ENCODE data around the gene TMEM131. TPM values are rescaled to one million over a fixed set of nuclear protein-coding genes. Genes with fewer than 3 reads are reported as not detected.

Gene TMEM131
- total RNA-seq, 8 experiments from 2014 or later: 13.3 to 54.6 (median 20.2) TPM

- no peak for ATAC-seq (replicated peaks in 6 of 8)
- in situ Hi-C loops (cut with MboI; ENCODE audit: low pct_unique_long_range_greater_than_20kb in 2 of 9, low sequenced_read_pairs in 9 of 9, unreplicated experiment in 9 of 9): no loop called here
- Histone ChIP-seq H3K27ac (no peak overlapping the region), H3K4me3 (no peak overlapping the region), H3K4me1 (replicated peaks in 1 of 2) (no peaks in the 10 kb centered on the region)
- 55 to 100% (median 96%) methylated on average over 2 to 5 of the region's 5 CpGs for WGBS, 10 experiments
Measured at GRCh38 chr2:97981961-97982360, 13.8 kb downstream of the TMEM131 start.

DNA sequence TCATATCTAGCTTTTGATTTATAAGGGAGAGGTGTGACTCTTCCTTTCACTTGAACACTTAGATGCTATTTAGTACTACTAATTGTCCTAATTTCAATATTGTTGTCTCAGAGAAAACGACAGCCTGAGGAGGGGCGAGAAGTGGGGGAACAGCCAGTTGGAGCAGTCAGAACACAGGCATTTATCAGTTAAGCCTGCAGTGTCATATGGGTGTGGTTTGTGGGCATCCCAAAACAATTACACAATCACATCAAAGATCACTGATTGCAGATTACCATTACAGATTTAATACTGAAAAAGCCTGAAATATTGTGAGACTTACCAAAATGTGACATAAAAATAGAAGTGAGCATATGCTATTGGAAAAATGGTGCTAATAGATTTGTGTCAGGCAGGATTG, 15.8 kb downstream of the TMEM131 start:
- WGBS, 10 experiments: 90 to 100% (median 94%) methylated on average over 2 of the region's 2 CpGs; no CpG with 5 or more reads in 4 of the 10 experiments
- peak in 2 of 8 experiments; percentile 19 to 30 for ATAC-seq (replicated peaks in 6 of 8)
- Histone ChIP-seq H3K27ac (no peak overlapping the region), H3K4me3 (no peak overlapping the region), H3K4me1 (replicated peaks in 1 of 2) (no peaks in the 10 kb centered on the region)
- in situ Hi-C loops (cut with MboI; ENCODE audit: low pct_unique_long_range_greater_than_20kb in 2 of 9, low sequenced_read_pairs in 9 of 9, unreplicated experiment in 9 of 9): no loop called here

DNA sequence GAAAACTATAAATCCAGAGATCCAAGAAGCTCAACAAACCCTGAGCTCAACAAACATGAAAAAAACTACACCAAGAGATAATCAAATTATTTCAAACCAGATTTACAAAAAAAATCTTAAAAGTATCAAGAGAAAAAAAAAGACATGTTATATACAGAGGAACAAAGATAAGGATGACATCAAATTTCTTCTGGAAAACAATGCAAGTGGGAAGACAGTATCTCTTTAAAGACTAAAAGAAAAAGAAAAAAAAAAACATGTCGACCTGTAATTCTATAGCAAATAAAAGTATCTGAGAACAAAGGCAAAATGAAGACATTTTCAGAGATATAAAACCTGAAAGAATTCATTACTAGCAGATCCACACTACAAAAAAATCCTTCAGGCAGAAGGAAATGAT, 21.3 kb downstream of the TMEM131 start:
- no peak overlapping the region for H3K4me3 ChIP-seq
- no peak overlapping the region for H3K27ac ChIP-seq
- in situ Hi-C loops (cut with MboI; ENCODE audit: low pct_unique_long_range_greater_than_20kb in 2 of 9, low sequenced_read_pairs in 9 of 9, unreplicated experiment in 9 of 9): no loop called here
- ATAC-seq (replicated peaks in 6 of 8): no peak
- no peaks in the 10 kb centered on the region for H3K4me1 ChIP-seq (replicated peaks in 1 of 2)
- 57 to 100% (median 100%) methylated on average over 1 of the region's 1 CpG; no CpG with 5 or more reads in 1 of the 10 experiments for WGBS, 10 experiments

- H3K27ac ChIP-seq: no peak overlapping the region
- WGBS, 10 experiments: 17 to 100% (median 93%) methylated on average over 1 to 5 of the region's 5 CpGs; no CpG with 5 or more reads in 1 of the 10 experiments
- peak in 1 of 8 experiments; percentile 83 for ATAC-seq (replicated peaks in 6 of 8)
- H3K4me1 ChIP-seq (replicated peaks in 1 of 2): no peaks in the 10 kb centered on the region
- H3K4me3 ChIP-seq: no peak overlapping the region
- in situ Hi-C loops (cut with MboI; ENCODE audit: low pct_unique_long_range_greater_than_20kb in 2 of 9, low sequenced_read_pairs in 9 of 9, unreplicated experiment in 9 of 9): no loop called here
Measured at GRCh38 chr2:97970293-97971060, 25.3 kb downstream of the TMEM131 start.

DNA sequence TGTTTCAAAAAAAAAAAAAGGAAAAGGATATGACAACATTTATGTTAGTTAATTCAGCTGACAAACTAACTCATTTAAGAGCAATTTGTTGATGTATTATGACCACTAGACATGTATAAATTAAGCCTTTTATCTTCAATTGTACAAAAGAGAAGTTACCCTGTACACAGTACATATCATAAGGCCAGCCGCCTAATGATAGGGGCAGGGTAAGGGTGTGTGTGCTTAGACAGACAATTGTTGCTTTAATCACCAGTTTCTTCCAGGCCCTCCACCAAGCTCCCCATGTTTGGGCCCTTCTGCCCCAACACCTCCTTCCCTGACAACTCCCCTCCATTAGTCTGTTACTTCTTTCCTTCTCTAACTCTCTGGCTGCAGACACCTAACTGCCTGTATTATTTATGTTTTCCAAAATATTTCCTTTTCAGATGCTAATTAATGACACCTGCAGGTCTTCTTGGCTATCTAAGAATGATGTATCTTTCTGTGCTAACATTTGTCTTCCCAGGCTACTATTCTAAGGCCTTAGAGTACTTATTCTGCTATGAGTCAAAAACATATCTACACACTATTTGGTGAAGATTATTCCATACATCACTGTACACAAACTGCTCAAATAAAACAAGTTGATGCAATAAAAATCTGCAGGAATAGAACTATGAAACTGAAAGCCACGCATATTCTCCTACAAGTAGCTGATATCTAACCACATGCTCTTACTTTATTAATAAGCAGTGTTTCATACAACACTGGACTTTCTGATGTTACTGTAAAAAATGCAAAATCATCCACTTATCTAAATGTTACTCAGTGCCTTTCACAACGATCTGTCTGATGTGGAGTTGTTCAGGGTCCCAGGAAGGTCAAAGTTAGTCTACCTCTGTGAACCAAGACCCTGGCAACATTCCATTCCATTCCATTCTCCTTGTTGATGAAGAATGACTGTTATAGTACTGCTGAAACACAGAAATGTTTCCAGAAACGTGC, 26.4 kb downstream of the TMEM131 start:
- Histone ChIP-seq H3K4me3 (no peak overlapping the region), H3K27ac (no peak overlapping the region), H3K4me1 (replicated peaks in 1 of 2) (no peaks in the 10 kb centered on the region)
- ATAC-seq (replicated peaks in 6 of 8): no peak
- WGBS, 10 experiments: 60 to 100% (median 88%) methylated on average over 1 to 4 of the region's 4 CpGs; no CpG with 5 or more reads in 1 of the 10 experiments
- in situ Hi-C loops (cut with MboI; ENCODE audit: low pct_unique_long_range_greater_than_20kb in 2 of 9, low sequenced_read_pairs in 9 of 9, unreplicated experiment in 9 of 9): no loop called here

DNA sequence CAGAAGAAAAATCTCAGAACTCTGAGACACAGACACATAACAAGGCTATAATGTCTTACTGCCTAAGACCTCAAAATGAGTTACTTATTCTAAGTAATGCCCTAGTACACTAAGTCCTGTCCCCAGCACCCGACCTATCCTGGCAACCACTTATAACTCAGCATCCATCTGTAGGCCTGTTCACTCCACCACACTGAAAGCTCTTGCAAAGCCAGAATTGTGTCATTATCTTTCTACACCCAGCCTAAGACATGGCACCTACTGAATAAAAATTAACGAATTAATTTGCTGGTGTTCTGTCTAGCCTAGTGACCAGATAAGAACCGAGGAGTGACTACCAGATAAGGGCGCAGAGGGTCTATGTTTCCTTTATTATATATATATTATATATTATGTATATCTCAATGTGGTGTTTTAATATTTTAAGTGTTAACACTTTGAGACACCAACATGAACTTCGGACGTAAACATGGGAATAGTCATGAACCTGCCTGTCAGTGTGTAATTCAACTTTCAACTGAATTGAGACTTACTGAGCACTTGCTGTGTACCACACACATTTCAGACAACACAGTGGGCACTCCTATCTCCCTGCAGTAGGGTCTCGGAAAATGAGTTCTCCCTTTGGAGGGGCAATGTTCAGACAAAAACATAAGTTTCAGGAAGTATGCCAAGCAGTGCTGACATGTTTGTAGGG, 27.7 kb downstream of the TMEM131 start:
- Histone ChIP-seq H3K4me3 (no peak overlapping the region), H3K27ac (no peak overlapping the region), H3K4me1 (replicated peaks in 1 of 2) (no peaks in the 10 kb centered on the region)
- no peak for ATAC-seq (replicated peaks in 6 of 8)
- 91 to 100% (median 96%) methylated on average over 1 to 7 of the region's 7 CpGs; no CpG with 5 or more reads in 1 of the 10 experiments for WGBS, 10 experiments
- in situ Hi-C loops (cut with MboI; ENCODE audit: low pct_unique_long_range_greater_than_20kb in 2 of 9, low sequenced_read_pairs in 9 of 9, unreplicated experiment in 9 of 9): no loop called here

DNA sequence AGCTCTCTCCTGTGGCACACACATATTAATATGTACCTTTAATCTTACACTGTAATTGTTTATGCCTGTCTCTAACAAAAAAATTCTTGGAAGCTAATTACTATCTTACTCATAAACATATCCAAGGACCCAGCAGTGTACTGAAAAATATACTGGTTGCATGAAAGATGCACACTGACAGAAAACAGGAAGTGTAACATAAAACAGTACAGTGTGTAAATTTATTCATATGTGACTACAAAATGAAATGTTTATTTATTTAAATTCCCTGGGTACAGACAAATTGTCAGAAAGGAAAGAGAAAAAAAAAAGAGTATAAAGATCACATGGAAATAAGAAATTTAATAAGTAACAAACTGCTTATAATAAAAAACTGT, 28.5 kb downstream of the TMEM131 start:
- ATAC-seq (replicated peaks in 6 of 8): peak in 3 of 8 experiments; percentile 15 to 50 (median 20)
- Histone ChIP-seq H3K4me1 (replicated peaks in 1 of 2) (no peaks in the 10 kb centered on the region), H3K4me3 (no peak overlapping the region), H3K27ac (no peak overlapping the region)
- in situ Hi-C loops (cut with MboI; ENCODE audit: low pct_unique_long_range_greater_than_20kb in 2 of 9, low sequenced_read_pairs in 9 of 9, unreplicated experiment in 9 of 9): no loop called here

GRCh38 chr2:97966545-97967215, 29.1 kb downstream of the TMEM131 start:
- in situ Hi-C loops (cut with MboI; ENCODE audit: low pct_unique_long_range_greater_than_20kb in 2 of 9, low sequenced_read_pairs in 9 of 9, unreplicated experiment in 9 of 9): no loop called here
- Histone ChIP-seq H3K4me3 (no peak overlapping the region), H3K4me1 (replicated peaks in 1 of 2) (no peaks in the 10 kb centered on the region), H3K27ac (no peak overlapping the region)
- WGBS, 10 experiments: 80 to 100% (median 96%) methylated on average over 1 to 3 of the region's 3 CpGs; no CpG with 5 or more reads in 4 of the 10 experiments
- peak in 3 of 8 experiments; percentile 51 to 72 (median 69) for ATAC-seq (replicated peaks in 6 of 8)

DNA sequence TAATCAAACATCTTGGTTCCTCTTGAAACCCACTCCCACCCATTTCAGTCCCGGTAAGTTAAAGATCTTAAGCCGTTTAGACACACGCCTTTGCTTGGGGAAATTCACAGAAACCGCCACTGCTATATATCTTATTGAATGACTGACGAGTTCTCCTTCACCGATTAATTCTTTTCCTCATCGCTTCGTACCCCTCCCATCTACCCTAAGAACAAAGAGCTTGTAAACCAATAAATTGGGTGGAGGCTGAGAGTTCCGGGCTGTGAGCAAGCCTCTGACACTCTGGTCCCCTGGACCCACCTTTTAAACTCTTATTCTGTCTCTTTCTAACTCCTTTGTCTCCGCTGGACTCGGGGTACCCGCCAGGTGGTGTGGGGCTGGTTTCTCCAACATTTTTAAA, 30.6 kb downstream of the TMEM131 start:
- in situ Hi-C loops (cut with MboI; ENCODE audit: low pct_unique_long_range_greater_than_20kb in 2 of 9, low sequenced_read_pairs in 9 of 9, unreplicated experiment in 9 of 9): no loop called here
- ATAC-seq (replicated peaks in 6 of 8): no peak
- Histone ChIP-seq H3K4me3 (no peak overlapping the region), H3K27ac (no peak overlapping the region), H3K4me1 (replicated peaks in 1 of 2) (no peaks in the 10 kb centered on the region)
- 75 to 100% (median 90%) methylated on average over 1 to 10 of the region's 12 CpGs; no CpG with 5 or more reads in 3 of the 10 experiments for WGBS, 10 experiments

DNA sequence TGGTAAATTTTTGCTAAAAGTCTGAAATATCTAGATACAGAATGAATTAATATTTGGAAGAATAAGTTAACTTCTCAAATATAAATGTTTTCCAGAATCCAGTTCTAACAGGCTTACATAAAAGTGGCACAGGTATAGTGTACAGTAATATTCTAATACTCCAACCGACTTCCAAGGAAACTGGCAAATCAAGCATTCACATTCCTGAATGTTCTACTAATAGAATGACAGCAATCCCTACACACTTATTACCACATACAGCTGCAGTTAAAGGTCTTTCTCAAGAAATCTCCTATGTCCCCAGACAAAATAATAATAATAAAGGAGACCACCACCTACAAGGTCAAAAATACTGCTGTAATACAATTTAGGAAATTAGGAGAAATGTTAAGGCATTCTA, 31.9 kb downstream of the TMEM131 start:
- in situ Hi-C loops (cut with MboI; ENCODE audit: low pct_unique_long_range_greater_than_20kb in 2 of 9, low sequenced_read_pairs in 9 of 9, unreplicated experiment in 9 of 9): no loop called here
- no peak overlapping the region for H3K4me3 ChIP-seq
- 33 to 100% (median 83%) methylated on average over 1 of the region's 1 CpG; no CpG with 5 or more reads in 3 of the 10 experiments for whole genome bisulfite sequencing, 10 experiments
- H3K27ac ChIP-seq: no peak overlapping the region
- ATAC-seq (replicated peaks in 6 of 8): no peak
- H3K4me1 ChIP-seq (replicated peaks in 1 of 2): no peaks in the 10 kb centered on the region

DNA sequence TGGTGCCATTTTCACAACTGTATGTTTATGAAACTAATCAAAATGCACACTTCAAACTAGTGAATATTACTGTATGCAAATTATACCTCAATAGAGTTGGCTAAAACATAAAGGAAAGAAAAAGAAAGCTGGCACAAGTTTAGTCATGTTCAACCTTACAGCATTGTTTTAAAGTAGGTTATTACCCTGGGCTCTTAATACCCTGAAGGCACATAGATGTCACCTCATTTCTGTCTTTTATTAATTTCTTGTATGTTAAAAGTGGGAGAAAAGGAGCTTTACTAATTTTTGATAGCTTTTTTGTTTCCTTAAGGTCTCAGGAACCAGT, 32.7 kb downstream of the TMEM131 start:
- no peak overlapping the region for H3K27ac ChIP-seq
- H3K4me3 ChIP-seq: no peak overlapping the region
- ATAC-seq (replicated peaks in 6 of 8): peak in 1 of 8 experiments; percentile 26
- no peaks in the 10 kb centered on the region for H3K4me1 ChIP-seq (replicated peaks in 1 of 2)
- in situ Hi-C loops (cut with MboI; ENCODE audit: low pct_unique_long_range_greater_than_20kb in 2 of 9, low sequenced_read_pairs in 9 of 9, unreplicated experiment in 9 of 9): no loop called here

GRCh38 chr2:97961534-97961933, 34.2 kb downstream of the TMEM131 start:
- H3K27ac ChIP-seq: no peak overlapping the region
- ATAC-seq (replicated peaks in 6 of 8): no peak
- no peak overlapping the region for H3K4me3 ChIP-seq
- H3K4me1 ChIP-seq (replicated peaks in 1 of 2): no peaks in the 10 kb centered on the region
- WGBS, 10 experiments: 71 to 94% (median 88%) methylated on average over 2 to 5 of the region's 5 CpGs
- in situ Hi-C loops (cut with MboI; ENCODE audit: low pct_unique_long_range_greater_than_20kb in 2 of 9, low sequenced_read_pairs in 9 of 9, unreplicated experiment in 9 of 9): no loop called here
